Subcutaneous adipose tissue (tissue), 4 donors: ENCODE results near the gene ADAM15. TPM values are rescaled to one million over a fixed set of nuclear protein-coding genes. Genes with fewer than 3 reads are reported as not detected.

Experiments
- CTCF ChIP-seq: fragments of 450-650 bp; IDR thresholded peaks from one replicate; pipeline ENCODE4 v1.5.1; 2016; ENCODE audit warnings: low read depth, mild to moderate bottlenecking, control low read depth, antibody characterized with exemption, moderate library complexity
- total RNA-seq, 4 donors: library from RNA; depleted of rRNA; stranded (reverse); fragments of >200 nt; gene quantifications; one replicate each; pipeline ENCODE4 v1.1.0, GENCODE V29; 2016

ADAM15 gene
- total RNA-seq, 4 donors from 2014 or later = 61.4 to 189 (median 87.5) TPM

GRCh38 chr1:155061381-155062150 lies 10.4 kb downstream of the ADAM15 start:
- TF ChIP-seq CTCF = no peak

- TF ChIP-seq CTCF = no peak
Measured at GRCh38 chr1:155062151-155062686, 11.1 kb downstream of the ADAM15 start.

GRCh38 chr1:155062702-155063411 lies 11.7 kb downstream of the ADAM15 start:
- no peak for TF ChIP-seq CTCF

- TF ChIP-seq CTCF = no peak
Measured at GRCh38 chr1:155063550-155064110, 12.5 kb downstream of the ADAM15 start, which contains the start of gene EFNA4. TSS of gene EFNA4 (plus strand) at chr1:155063740. CDS start at chr1:155063824, 84 bp downstream.

GRCh38 chr1:155064111-155064831 lies 13.2 kb downstream of the ADAM15 start:
- no peak for TF ChIP-seq CTCF

GRCh38 chr1:155064832-155065429 lies 13.8 kb downstream of the ADAM15 start:
- no peak for TF ChIP-seq CTCF
